Ishikawa (cell line): ENCODE results near the gene XAB2.

ENCODE experiments used
- CEBPB ChIP-seq: IDR thresholded peaks from 2 replicates; pipeline ENCODE4 v1.6.1; 2012
- EP300 ChIP-seq: IDR thresholded peaks from 2 replicates; pipeline ENCODE4 v1.6.1; 2012; ENCODE audit warnings: borderline replicate concordance
- RAD21 ChIP-seq: IDR thresholded peaks from 2 replicates; pipeline ENCODE4 v1.6.1; 2012; ENCODE audit warnings: low read depth
- TAF1 ChIP-seq: IDR thresholded peaks from 2 replicates; pipeline ENCODE4 v1.6.1; 2012; ENCODE audit warnings: low read depth, mild to moderate bottlenecking
- YY1 ChIP-seq: IDR thresholded peaks from 2 replicates; pipeline ENCODE4 v1.6.1; 2012; ENCODE audit warnings: low read depth
- ZBTB7A ChIP-seq: IDR thresholded peaks from 2 replicates; pipeline ENCODE4 v1.6.1; 2012; ENCODE audit warnings: low read depth
- TF ChIP-seq, protein P1 (sequence below): IDR thresholded peaks from 2 replicates; pipeline ENCODE4 v1.6.1; 2012

DNA sequence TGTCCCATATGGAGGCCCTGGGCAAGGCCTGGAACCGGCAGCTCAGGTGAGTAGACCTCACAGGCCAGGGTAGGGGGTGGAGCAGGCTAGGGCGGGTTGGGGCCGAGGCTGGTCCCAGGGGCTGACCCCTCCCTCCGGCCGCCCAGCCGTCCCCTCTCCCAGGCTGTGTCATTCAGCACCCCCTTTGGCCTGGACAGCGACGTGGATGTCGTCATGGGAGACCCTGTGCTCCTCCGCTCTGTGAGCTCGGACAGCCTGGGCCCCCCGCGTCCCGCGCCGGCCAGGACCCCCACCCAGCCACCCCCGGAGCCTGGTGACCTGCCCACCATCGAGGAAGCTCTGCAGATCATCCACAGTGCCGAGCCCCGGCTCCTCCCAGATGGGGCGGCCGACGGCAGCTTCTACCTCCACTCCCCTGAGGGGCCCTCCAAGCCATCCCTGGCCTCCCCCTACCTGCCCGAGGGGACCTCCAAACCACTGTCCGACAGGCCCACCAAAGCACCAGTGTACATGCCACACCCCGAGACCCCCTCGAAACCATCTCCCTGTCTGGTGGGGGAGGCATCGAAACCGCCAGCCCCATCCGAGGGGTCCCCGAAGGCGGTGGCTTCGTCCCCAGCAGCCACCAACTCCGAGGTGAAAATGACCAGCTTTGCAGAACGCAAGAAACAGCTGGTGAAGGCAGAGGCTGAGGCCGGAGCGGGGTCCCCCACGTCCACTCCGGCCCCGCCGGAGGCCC is 17.6 kb downstream of the XAB2 start:
- no peak for TF ChIP-seq RAD21
- no peak for TF ChIP-seq EP300
- TF ChIP-seq CEBPB = no peak
- TF ChIP-seq ZBTB7A = 0 out of 2 replicates have a peak, but pooled peaks have one; percentile 29
- TF ChIP-seq TAF1 = no peak
- no peak for TF ChIP-seq YY1
- TF ChIP-seq, protein P1, sequence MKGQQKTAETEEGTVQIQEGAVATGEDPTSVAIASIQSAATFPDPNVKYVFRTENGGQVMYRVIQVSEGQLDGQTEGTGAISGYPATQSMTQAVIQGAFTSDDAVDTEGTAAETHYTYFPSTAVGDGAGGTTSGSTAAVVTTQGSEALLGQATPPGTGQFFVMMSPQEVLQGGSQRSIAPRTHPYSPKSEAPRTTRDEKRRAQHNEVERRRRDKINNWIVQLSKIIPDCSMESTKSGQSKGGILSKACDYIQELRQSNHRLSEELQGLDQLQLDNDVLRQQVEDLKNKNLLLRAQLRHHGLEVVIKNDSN = no peak
